Neuronal stem cell (in vitro differentiated cells): ENCODE data around the gene FAM200B.

ENCODE experiments used
- DNase-seq: peaks from one replicate; pipeline ENCODE4 v3.0.0-alpha.2; 2013; ENCODE audit warnings: low spot score
- H2AFZ ChIP-seq: one replicate; pipeline ENCODE4 v1.6.1; 2013; ENCODE audit warnings: mild to moderate bottlenecking, low read length, inconsistent platforms
- H2AK5ac ChIP-seq: 2 replicates; pipeline ENCODE4 v1.6.1; 2013; ENCODE audit warnings: low read depth, mild to moderate bottlenecking, inconsistent platforms, low read length, moderate library complexity, mixed read lengths
- H2BK120ac ChIP-seq: 2 replicates; pipeline ENCODE4 v1.6.1; 2013; ENCODE audit warnings: low read depth, mild to moderate bottlenecking, inconsistent platforms, low read length, moderate library complexity, mixed read lengths
- H2BK12ac ChIP-seq: one replicate; pipeline ENCODE4 v1.6.1; 2013; ENCODE audit warnings: low read length, inconsistent platforms
- H2BK15ac ChIP-seq: 2 replicates; pipeline ENCODE4 v1.6.1; 2013; ENCODE audit warnings: mild to moderate bottlenecking, low read length, inconsistent platforms, mixed read lengths
- H2BK5ac ChIP-seq: one replicate; pipeline ENCODE4 v1.6.1; 2013; ENCODE audit warnings: inconsistent platforms, mild to moderate bottlenecking, low read length, moderate library complexity
- H3K14ac ChIP-seq: one replicate; pipeline ENCODE4 v1.6.1; 2013; ENCODE audit warnings: low read length, inconsistent platforms
- H3K18ac ChIP-seq: 2 replicates; pipeline ENCODE4 v1.6.1; 2013; ENCODE audit warnings: low read length, inconsistent platforms
- H3K23ac ChIP-seq: 2 replicates; pipeline ENCODE4 v1.6.1; 2013; ENCODE audit warnings: low read depth, mild to moderate bottlenecking, mixed read lengths, low read length, inconsistent platforms; ENCODE audit not compliant: poor library complexity
- H3K27ac ChIP-seq: replicated peaks from 3 replicates; pipeline ENCODE4 v1.5.1; 2013; ENCODE audit warnings: low read length, inconsistent platforms
- H3K27me3 ChIP-seq, 3 experiments: 2 replicates each; pipeline ENCODE4 v1.6.1; 2013; ENCODE audit warnings: low read length in 3 of 3, mild to moderate bottlenecking in 2 of 3, inconsistent platforms in 1 of 3, low read depth in 1 of 3, mixed read lengths in 1 of 3, moderate library complexity in 1 of 3; ENCODE audit not compliant: control insufficient read depth in 3 of 3, insufficient read depth in 3 of 3
- H3K36me3 ChIP-seq, 2 donors: replicated peaks in 1 of 2; 2 replicates each; pipeline ENCODE4 v1.6.1; 2013; ENCODE audit warnings: low read length in 2 of 2; ENCODE audit not compliant: control insufficient read depth in 2 of 2, insufficient read depth in 2 of 2
- H3K4ac ChIP-seq: 2 replicates; pipeline ENCODE4 v1.6.1; 2013; ENCODE audit warnings: inconsistent platforms, mild to moderate bottlenecking, low read length, moderate library complexity
- H3K4me1 ChIP-seq, 2 donors: 1 replicate in 1 of 2; 2 replicates in 1 of 2; pipeline ENCODE4 v1.6.1; 2013; ENCODE audit warnings: low read length in 2 of 2, low read depth in 1 of 2; ENCODE audit not compliant: control insufficient read depth in 2 of 2, insufficient read depth in 1 of 2
- H3K4me2 ChIP-seq: one replicate; pipeline ENCODE4 v1.6.1; 2013; ENCODE audit warnings: mild to moderate bottlenecking, low read length, inconsistent platforms; ENCODE audit not compliant: insufficient read depth, poor library complexity, severe bottlenecking
- H3K4me3 ChIP-seq, 2 donors: 2 replicates each; pipeline ENCODE4 v1.5.1; 2013; ENCODE audit warnings: low read length in 2 of 2, mild to moderate bottlenecking in 2 of 2, inconsistent platforms in 1 of 2, moderate library complexity in 1 of 2
- H3K79me1 ChIP-seq: one replicate; pipeline ENCODE4 v1.6.1; 2013; ENCODE audit warnings: low read depth, mild to moderate bottlenecking, inconsistent platforms, low read length, moderate library complexity
- H3K9ac ChIP-seq: one replicate; pipeline ENCODE4 v1.6.1; 2013; ENCODE audit warnings: mild to moderate bottlenecking, low read depth, low read length, inconsistent platforms; ENCODE audit not compliant: poor library complexity
- H3K9me3 ChIP-seq, 2 donors: replicated peaks in 1 of 2; 2 replicates each; pipeline versions ENCODE3 to v1.6.1; 2013; ENCODE audit warnings: low read length in 2 of 2, mild to moderate bottlenecking in 2 of 2, inconsistent platforms in 1 of 2, low read depth in 1 of 2, mixed read lengths in 1 of 2, moderate library complexity in 1 of 2; ENCODE audit not compliant: control insufficient read depth in 2 of 2, insufficient read depth in 1 of 2
- H4K8ac ChIP-seq: one replicate; pipeline ENCODE4 v1.6.1; 2013; ENCODE audit warnings: low read depth, mild to moderate bottlenecking, inconsistent platforms, low read length, moderate library complexity
- H4K91ac ChIP-seq: one replicate; pipeline ENCODE4 v1.6.1; 2013; ENCODE audit warnings: low read length, low read depth, mild to moderate bottlenecking, inconsistent platforms; ENCODE audit not compliant: poor library complexity
- WGBS, 2 donors: extraction: QIAGEN DNeasy Blood & Tissue Kit; methylation state at CpG; one replicate each; pipeline ENCODE4 v1.1.7; 2013; ENCODE audit warnings: missing lambda C conversion rate in 2 of 2, mixed read lengths in 1 of 2; ENCODE audit not compliant: insufficient read length in 2 of 2, insufficient replicate concordance in 1 of 2; ENCODE audit errors: extremely low coverage in 2 of 2; 5-methylcytosine and 5-hydroxymethylcytosine counted together

The FAM200B gene

DNA sequence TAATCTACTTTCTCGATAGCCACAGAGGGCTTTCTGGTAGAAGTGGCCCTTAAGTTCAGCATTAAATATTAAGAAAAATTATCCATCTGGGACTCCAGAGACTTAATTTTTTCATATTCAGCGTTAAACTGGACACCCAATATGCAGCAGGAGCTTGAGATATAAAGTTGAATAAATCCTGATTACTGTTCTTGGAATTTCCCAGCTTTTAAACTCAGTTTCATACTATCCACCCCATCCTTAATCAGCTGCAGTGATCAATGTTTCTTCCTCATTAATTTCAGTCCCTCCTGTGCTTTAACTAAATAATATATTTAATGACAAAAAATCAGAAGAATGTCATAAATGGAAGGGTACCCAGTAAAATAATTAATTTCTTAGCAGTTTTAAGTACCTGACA is 22.8 kb upstream of the FAM200B start:
- Histone ChIP-seq H2BK15ac (no peak overlapping the region), H3K4me1 (peaks cover 3 to 6% of the 10 kb centered on the region in 2 donors), H3K4me3 (no peak overlapping the region), H3K14ac (no peak overlapping the region), H2AK5ac (no peak overlapping the region), H3K36me3 (peaks cover 2 to 68% of the 10 kb centered on the region in 2 donors), H4K8ac (no peak overlapping the region), H3K9ac (no peak overlapping the region), H3K79me1 (peaks cover 4% of the 10 kb centered on the region), H2BK120ac (no peak overlapping the region), H2BK5ac (no peak overlapping the region), H2AFZ (no peak overlapping the region), H3K27ac (no peak overlapping the region), H3K4me2 (no peak overlapping the region), H3K18ac (no peak overlapping the region), H3K27me3 (no peaks in the 10 kb centered on the region), H4K91ac (no peak overlapping the region), H3K9me3 (no peaks in the 10 kb centered on the region), H3K23ac (no peak overlapping the region), H2BK12ac (no peak overlapping the region), H3K4ac (no peak overlapping the region)
- no CpG with 5 or more reads among the region's 2 CpGs for WGBS, 2 donors
- DNase-seq = no peak

DNA sequence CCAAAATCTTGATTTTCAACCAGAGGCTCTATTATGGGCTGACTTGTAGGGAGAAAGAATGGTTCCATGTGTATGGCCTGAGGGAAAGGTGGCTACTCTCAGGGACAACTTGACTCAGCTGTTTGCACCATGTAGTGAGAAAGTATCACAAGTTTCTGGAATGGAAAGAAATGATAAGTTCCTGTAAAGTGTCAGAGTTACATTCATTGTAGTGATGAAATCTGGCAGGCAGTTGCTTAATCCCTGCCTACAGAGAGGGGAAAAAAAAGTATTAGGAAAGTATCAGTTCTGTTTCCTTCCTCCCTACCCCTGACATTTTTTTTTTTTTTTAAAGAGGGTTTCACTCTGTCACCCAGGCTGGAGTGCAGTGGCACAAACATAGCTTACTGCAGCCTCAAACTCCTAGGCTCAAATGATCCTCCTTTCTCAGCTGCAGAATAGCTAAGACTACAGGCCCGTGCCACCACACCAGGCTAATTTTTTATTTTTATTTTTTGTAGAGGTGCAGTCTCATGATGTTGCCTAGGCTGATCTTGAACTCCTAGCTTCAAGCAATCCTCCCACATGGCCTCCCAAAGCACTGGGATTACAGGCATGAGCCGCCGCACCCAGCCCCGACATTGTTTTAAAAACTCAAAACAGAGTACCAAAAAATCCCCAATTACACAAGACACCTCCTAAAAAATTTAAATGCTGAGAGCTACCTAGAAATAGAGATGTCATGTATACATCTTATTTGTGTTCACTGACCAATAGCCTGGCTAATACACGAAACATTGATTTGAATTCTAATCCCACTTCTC is 21.7 kb upstream of the FAM200B start:
- no peak for DNase-seq
- no peak overlapping the region for H3K27ac ChIP-seq

DNA sequence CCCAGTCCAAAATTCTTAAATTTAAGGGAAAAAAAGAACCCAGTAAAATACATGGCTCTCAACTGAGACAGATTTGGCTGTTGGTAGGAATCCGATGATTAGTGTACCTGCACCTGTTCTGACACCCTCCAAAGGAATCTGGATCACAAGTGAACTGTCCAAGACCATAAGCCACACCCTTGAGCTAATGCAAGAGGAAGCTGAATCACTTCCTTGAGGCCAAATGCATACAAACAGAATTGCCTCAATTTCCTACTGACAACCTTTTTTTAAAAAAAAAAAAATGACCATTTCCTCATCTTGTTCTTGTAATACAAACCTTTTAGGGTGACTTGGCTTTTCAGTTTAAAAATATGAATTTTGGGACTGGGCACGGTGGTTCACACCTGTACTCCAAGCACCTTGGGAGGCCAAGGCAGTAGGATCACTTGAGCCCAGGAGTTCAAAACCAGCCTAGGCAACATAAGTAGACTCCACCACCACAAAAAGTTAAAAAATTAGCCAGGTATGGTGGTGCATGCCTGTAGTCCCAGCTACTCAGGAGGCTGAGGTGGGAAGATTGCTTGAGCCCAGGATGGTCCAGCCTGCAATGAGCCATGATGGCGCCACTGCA is 15.8 kb upstream of the FAM200B start:
- Histone ChIP-seq H3K14ac (no peak overlapping the region), H3K23ac (no peak overlapping the region), H3K27me3 (no peaks in the 10 kb centered on the region), H2BK5ac (no peak overlapping the region), H3K36me3 (peaks cover 6 to 89% of the 10 kb centered on the region in 2 donors), H3K27ac (no peak overlapping the region), H2AFZ (no peak overlapping the region), H3K4me3 (no peak overlapping the region), H2BK15ac (no peak overlapping the region), H3K4me1 (no peaks in the 10 kb centered on the region), H2BK120ac (no peak overlapping the region), H4K91ac (no peak overlapping the region), H2AK5ac (no peak overlapping the region), H2BK12ac (no peak overlapping the region), H3K9me3 (peaks cover 0 to 3% of the 10 kb centered on the region in 2 donors), H3K4ac (no peak overlapping the region), H3K18ac (no peak overlapping the region), H4K8ac (no peak overlapping the region), H3K9ac (no peak overlapping the region), H3K4me2 (no peak overlapping the region), H3K79me1 (no peaks in the 10 kb centered on the region)
- DNase-seq = no peak
- WGBS, 2 donors = no CpG with 5 or more reads among the region's 3 CpGs

More for the DNA sequence above, 21.7 kb upstream of the FAM200B start:
- no peak overlapping the region for H2BK5ac ChIP-seq
- H3K18ac ChIP-seq = no peak overlapping the region
- no CpG with 5 or more reads among the region's 5 CpGs for WGBS, 2 donors
- peaks cover 3 to 6% of the 10 kb centered on the region in 2 donors for H3K4me1 ChIP-seq
- H3K4ac ChIP-seq = no peak overlapping the region
- H3K79me1 ChIP-seq = peaks cover 1% of the 10 kb centered on the region
- no peak overlapping the region for H2AFZ ChIP-seq
- H3K9me3 ChIP-seq = no peaks in the 10 kb centered on the region
- no peak overlapping the region for H4K91ac ChIP-seq
- peaks cover 2 to 77% of the 10 kb centered on the region in 2 donors for H3K36me3 ChIP-seq
- H3K27me3 ChIP-seq = no peaks in the 10 kb centered on the region
- no peak overlapping the region for H4K8ac ChIP-seq
- H3K9ac ChIP-seq = no peak overlapping the region
- H2BK15ac ChIP-seq = no peak overlapping the region
- no peak overlapping the region for H2BK120ac ChIP-seq
- H3K4me3 ChIP-seq = no peak overlapping the region
- no peak overlapping the region for H3K14ac ChIP-seq
- H2AK5ac ChIP-seq = no peak overlapping the region
- no peak overlapping the region for H3K4me2 ChIP-seq
- no peak overlapping the region for H2BK12ac ChIP-seq
- no peak overlapping the region for H3K23ac ChIP-seq

GRCh38 chr4:15667006-15667405 is 14.6 kb upstream of the FAM200B start:
- no CpG with 5 or more reads among the region's 4 CpGs for WGBS, 2 donors
- no peak overlapping the region for H3K27ac ChIP-seq
- H2BK15ac ChIP-seq = no peak overlapping the region
- H3K4me2 ChIP-seq = no peak overlapping the region
- no peak overlapping the region for H3K4me3 ChIP-seq
- peaks cover 0 to 3% of the 10 kb centered on the region in 2 donors for H3K9me3 ChIP-seq
- peaks cover 6 to 89% of the 10 kb centered on the region in 2 donors for H3K36me3 ChIP-seq
- H3K27me3 ChIP-seq = no peaks in the 10 kb centered on the region
- no peak overlapping the region for H2BK12ac ChIP-seq
- DNase-seq = no peak
- H3K18ac ChIP-seq = no peak overlapping the region
- H2BK120ac ChIP-seq = no peak overlapping the region
- no peak overlapping the region for H3K23ac ChIP-seq
- no peak overlapping the region for H3K14ac ChIP-seq
- no peak overlapping the region for H4K8ac ChIP-seq
- no peaks in the 10 kb centered on the region for H3K79me1 ChIP-seq
- H2AFZ ChIP-seq = no peak overlapping the region
- no peak overlapping the region for H2AK5ac ChIP-seq
- no peak overlapping the region for H3K9ac ChIP-seq
- no peak overlapping the region for H3K4ac ChIP-seq
- no peak overlapping the region for H4K91ac ChIP-seq
- no peak overlapping the region for H2BK5ac ChIP-seq
- no peaks in the 10 kb centered on the region for H3K4me1 ChIP-seq
